Coronary artery (tissue), 2 donors: ENCODE data around the gene USP35.

Source experiments
- DNase-seq: peaks from one replicate; pipeline ENCODE4 v3.0.0-alpha.2; 2017; ENCODE audit warnings: low spot score
- H3K27ac ChIP-seq, 2 donors: fragments of 200-600 bp; sonication (generic); one replicate each; pipeline ENCODE4 v1.5.1; 2016 to 2019
- H3K4me3 ChIP-seq: fragments of 200-600 bp; sonication (generic); 2 replicates; pipeline ENCODE4 v1.5.1; 2016; ENCODE audit warnings: mild to moderate bottlenecking, moderate library complexity
- TF ChIP-seq, protein P1 (sequence below): fragments of 200-600 bp; sonication (generic); IDR thresholded peaks from one replicate; pipeline ENCODE4 v1.5.1; 2019; ENCODE audit warnings: antibody characterized with exemption

The USP35 gene

DNA sequence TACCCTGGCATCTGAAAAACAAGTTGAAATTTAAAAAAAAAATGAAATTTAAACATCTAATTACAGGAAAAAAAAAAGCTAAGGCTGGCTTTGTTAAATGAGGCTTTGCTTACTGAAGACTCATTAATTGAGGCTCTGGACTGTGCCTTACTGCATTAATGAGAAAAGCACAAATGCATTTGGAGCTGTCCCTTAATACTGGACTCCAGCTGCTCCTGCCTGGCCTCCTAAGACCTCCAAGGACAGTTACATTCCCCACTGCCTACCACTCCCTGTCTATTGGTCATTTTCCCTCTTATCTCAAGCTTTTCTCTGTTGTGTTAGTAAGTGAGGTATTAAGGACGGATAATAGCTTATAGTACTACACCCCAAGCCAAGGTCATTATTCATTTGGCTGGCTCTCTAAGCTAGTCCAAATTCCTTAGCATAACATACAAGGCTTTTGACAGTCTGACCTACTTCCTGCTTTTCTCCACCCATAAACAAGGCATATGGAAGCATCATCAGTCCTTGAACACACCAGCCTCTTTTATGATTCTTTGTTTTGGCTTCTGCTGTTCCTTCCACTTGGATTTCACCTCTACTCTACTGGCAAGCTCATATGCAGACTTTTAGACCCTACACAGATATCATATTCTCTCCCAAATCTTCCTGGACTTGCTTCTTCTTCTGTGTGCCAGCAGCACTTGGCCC is 62.5 kb downstream of the USP35 start:
- DNase-seq: no peak
- TF ChIP-seq, protein P1, sequence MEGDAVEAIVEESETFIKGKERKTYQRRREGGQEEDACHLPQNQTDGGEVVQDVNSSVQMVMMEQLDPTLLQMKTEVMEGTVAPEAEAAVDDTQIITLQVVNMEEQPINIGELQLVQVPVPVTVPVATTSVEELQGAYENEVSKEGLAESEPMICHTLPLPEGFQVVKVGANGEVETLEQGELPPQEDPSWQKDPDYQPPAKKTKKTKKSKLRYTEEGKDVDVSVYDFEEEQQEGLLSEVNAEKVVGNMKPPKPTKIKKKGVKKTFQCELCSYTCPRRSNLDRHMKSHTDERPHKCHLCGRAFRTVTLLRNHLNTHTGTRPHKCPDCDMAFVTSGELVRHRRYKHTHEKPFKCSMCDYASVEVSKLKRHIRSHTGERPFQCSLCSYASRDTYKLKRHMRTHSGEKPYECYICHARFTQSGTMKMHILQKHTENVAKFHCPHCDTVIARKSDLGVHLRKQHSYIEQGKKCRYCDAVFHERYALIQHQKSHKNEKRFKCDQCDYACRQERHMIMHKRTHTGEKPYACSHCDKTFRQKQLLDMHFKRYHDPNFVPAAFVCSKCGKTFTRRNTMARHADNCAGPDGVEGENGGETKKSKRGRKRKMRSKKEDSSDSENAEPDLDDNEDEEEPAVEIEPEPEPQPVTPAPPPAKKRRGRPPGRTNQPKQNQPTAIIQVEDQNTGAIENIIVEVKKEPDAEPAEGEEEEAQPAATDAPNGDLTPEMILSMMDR: no peak
- Histone ChIP-seq H3K4me3 (no peak overlapping the region), H3K27ac (peak overlapping the region in 1 of 2 donors; percentile 56)

DNA sequence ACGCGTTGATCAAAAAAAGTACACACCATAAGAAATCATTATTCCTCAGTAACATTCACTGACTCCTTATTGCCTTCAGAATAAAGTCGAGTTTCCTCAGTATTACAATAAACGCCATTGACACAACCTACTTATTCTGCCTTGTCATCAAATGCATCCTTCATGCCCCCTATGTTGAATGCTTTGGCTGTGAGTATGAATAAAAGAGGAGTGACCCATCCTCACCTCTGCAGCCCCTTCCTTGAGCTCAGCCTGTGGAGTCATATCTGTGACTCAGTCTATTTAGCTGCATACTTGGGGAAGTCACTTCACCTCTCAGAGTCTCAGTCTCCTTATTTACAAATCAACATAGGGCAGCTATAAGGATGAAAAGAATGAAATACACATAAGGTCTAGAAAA is 65.1 kb downstream of the USP35 start:
- Histone ChIP-seq H3K27ac (no peak overlapping the region), H3K4me3 (no peak overlapping the region)
- TF ChIP-seq, protein P1: no peak
- no peak for DNase-seq

DNA sequence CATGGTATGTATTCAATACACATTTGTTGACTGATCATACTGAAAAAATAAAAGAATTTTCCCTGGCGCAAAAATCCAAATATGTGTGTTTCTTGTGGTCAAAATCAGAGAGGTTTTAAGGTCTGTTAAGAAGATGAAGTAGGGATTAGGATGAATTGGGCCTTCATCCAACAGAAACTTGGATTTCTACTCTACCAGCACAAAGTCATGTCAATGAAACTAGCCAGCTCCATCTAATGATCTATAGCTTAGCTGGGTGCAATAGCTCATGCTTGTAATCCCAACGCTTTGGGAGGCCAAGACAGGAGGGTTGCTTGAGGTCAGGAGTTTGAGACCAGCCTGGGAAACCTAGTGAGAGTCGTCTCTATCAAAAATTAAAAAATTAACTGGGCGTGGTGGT is 65.5 kb downstream of the USP35 start:
- no peak for DNase-seq
- TF ChIP-seq, protein P1: no peak
- H3K27ac ChIP-seq: no peak overlapping the region
- no peak overlapping the region for H3K4me3 ChIP-seq

DNA sequence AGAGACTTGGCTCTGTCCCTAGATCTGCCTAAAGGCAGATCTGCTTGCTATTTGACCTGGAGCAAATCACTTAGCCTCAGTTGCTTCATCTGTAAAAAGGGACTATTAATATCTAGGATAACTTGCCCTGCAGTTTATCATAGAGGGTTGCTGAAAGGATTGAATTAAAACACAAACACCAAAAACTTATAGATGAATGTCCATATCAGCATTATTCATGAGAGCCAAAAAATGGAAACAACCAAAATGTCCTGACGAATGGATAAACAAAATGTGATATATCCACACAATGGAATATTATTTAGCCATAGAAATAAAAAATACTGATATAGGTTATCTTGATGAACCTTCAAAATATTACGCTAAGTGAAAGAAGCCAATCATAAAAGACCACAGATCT is 67.2 kb downstream of the USP35 start:
- H3K4me3 ChIP-seq: no peak overlapping the region
- no peak for DNase-seq
- TF ChIP-seq, protein P1: no peak
- H3K27ac ChIP-seq: peak overlapping the region in 1 of 2 donors; percentile 83

DNA sequence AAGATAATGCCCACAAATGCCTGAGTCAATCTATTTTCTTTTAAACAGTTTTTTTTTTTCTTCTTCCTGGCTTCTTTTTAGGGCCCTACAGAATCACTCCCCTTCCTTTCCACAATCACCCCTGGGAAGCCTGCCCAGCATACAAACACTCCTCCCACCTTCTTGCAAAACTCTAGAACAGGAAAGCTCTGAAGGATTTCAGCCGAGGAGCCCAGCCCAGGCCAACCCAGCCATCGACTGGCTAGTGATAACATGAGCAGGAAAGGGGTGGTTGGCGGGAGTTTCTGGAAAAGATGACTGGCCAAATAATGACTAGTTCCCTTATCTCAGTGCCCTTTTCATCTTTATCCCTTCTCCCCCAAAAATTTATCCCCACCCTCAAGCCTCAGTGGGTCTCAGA is 68.2 kb downstream of the USP35 start:
- DNase-seq: peak; percentile 89
- TF ChIP-seq, protein P1: no peak
- Histone ChIP-seq H3K27ac (peak overlapping the region; percentile 54 to 83), H3K4me3 (peak overlapping the region; percentile 6)

DNA sequence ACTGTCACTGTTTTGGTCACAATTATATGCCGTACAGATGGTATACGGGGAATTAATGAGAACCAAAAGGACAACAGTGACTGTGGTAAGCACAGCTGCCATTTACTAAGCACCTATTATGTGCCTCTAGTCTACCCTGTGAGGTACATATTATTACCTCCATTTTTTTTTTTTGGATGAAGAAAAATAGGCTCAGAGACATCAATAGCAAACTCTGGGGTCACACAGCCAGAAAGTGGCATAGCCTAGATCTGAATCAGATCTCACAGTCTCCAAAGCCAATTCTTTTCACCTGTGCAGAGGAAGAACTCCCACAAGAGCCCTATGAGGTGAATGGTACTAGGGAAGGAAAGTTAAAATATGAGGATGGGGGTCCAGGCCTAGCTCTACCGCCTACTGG is 68.9 kb downstream of the USP35 start:
- no peak for DNase-seq
- Histone ChIP-seq H3K27ac (peak overlapping the region; percentile 54 to 83), H3K4me3 (no peak overlapping the region)
- TF ChIP-seq, protein P1: no peak

DNA sequence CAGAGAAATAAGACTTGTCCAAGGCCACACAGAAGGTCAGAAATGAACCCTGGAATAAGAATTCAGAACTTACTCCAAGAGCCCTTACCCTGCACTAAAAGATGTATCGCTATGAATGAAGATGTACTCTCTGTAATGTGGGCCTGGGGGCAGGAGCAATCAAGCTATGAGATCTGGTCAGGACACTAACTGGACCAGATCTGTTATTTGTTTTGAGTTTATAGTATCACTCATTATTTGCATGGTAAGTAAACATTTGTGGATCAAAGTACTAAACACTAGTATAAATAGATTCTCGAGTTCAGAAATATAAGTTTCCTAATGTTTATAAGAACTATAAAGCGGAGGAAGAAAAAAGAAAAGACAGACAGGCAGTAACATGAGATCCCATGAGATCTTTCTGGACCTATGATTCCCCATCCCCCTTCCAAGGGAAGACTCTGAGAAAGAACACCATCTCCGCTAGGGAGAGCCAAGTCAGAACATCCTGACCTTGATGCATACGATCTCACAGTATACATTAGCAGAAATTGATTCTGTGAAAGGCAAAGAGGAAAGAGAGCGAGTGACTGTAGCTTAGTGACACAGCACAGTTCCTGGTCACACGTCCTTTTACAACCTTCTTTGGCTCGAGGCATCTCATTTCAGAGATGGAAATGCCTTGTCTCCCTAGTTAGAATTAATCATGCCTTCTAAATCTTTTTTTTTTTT is 71.2 kb downstream of the USP35 start:
- Histone ChIP-seq H3K27ac (no peak overlapping the region), H3K4me3 (no peak overlapping the region)
- no peak for DNase-seq
- TF ChIP-seq, protein P1: no peak
